ENCODE data around the gene ABCA4.
"Not testable (repeated sequence)": the region's sequence is repeated elsewhere in the genome, so short reads cannot be mapped to it uniquely, and the experiment has no call there.

Gene ABCA4

GRCh38 chr1:93960641-93961147, 160.3 kb downstream of the ABCA4 start:
- in situ Hi-C loops (cut with MboI; ENCODE audit: low sequenced_read_pairs), result no loop called here

DNA sequence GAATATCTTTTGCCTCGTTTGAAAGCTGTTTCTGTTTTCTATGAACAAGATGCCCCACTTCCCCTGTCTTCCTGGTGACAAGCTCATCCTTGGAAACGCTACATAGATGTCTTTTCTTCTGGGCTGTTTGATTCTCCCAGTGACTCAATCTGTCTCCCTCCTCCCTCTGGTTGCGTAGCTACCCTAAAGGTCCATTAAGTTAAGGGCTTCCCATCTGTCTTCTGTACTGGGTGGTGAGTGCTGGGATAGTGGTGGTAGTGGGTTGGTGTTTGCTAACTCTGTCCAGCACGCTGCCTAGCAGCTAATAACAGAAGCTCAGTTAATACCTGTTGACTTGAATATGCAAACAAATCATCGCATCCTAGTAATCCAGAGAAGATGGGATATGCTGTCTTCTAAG, 161.5 kb downstream of the ABCA4 start:
- in situ Hi-C loops (cut with MboI; ENCODE audit: low sequenced_read_pairs), result no loop called here

DNA sequence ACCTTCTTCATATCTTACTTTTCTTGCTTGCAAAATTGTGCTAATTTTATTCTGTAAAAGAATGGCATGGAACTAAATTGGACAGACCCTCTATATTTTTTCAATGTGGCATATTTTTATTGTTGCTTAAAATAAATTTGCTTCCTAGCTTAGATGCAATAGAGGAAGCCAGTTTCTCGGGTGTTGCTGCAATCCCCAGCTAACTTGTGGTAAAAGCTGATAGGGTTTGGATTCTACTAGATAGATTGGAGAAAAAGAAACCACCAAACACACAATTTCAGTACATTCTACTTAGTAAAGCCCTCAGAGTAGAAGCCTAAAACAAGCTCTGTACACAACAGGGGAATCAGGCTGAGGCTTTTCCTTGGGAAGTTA, 162.2 kb downstream of the ABCA4 start:
- in situ Hi-C loops (cut with MboI; ENCODE audit: low sequenced_read_pairs), result no loop called here

DNA sequence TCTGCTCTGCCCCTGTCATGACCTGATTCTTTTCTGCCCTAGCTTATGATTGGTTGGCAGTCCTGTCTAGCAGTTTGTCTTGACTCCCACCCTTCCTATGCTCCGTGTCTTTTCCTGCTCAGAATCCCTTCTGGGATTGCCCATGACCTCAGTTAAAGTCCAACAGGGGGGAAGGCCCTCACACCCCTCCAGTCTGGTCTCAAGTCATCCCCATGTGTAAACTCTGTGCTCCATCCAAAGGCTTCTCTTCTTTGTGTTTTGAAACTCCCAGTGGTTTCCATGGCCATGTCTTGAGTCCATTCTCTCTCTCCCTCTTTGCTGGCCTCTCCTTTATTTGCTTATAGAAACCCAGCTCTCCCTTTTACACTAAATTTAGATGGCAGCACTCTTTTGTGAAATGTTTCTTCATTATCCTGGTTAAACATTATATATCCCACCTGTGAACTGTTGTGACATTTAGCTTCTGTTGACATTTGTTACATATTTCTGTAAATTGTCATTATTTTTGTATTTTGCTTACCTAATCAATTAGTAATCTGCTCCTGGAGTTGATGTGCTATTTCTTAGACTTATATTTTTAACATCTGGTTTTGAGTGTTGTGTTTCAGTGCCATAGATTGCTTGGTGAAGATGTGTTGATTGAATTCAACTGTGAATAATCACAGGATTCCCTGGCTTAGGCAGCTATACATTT, 162.8 kb downstream of the ABCA4 start:
- in situ Hi-C loops (cut with MboI; ENCODE audit: low sequenced_read_pairs), result no loop called here

DNA sequence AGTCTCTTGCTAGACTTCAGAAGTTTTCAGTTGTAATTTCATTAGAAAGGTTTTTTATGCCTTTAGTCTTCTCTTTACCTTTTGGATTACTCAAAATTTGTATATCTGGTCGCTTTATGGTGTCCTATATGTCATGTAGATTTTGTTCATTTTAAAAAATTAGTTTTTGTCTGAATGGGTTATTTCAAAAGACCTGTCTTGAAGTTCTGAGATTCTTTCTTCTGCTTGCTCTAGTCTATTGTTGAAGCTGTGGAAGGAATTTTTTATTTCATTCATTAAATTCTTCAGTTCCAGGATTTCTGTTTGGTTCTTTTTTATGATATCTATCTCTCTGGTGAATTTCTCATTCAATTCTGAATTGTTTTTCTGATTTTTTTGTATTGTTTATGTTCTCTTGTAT, 165.2 kb downstream of the ABCA4 start:
- in situ Hi-C loops (cut with MboI; ENCODE audit: low sequenced_read_pairs), result no loop called here

GRCh38 chr1:93947002-93947686, 173.8 kb downstream of the ABCA4 start:
- in situ Hi-C loops (cut with MboI; ENCODE audit: low sequenced_read_pairs), result not testable (repeated sequence)

Measured in HL-60/S4 (cell line).